Immature natural killer cell (primary cell): ENCODE data around the gene ABCC4. TPM values are rescaled to one million over a fixed set of nuclear protein-coding genes. Genes with fewer than 3 reads are reported as not detected.
A peak's percentile ranks its signal among the peaks of the same experiment; 100 is the strongest.

Experiments
- DNase-seq, 3 donors: peaks; one replicate each; pipeline ENCODE4 v3.0.0; 2022; ENCODE audit warnings: mixed read lengths in 1 of 3
- H3K27ac Mint-ChIP-seq, 6 donors: one replicate each; pipeline ENCODE4 v1.8.0; 2020; ENCODE audit warnings: mixed read lengths in 6 of 6, mild to moderate bottlenecking in 5 of 6, inconsistent platforms in 4 of 6, moderate library complexity in 3 of 6
- H3K27me3 Mint-ChIP-seq, 3 donors: one replicate each; pipeline ENCODE4 v1.8.0; 2020 to 2021; ENCODE audit warnings: low read depth in 3 of 3, mild to moderate bottlenecking in 3 of 3, mixed read lengths in 3 of 3, moderate library complexity in 3 of 3, inconsistent platforms in 1 of 3
- H3K36me3 Mint-ChIP-seq, 3 donors: one replicate each; pipeline ENCODE4 v1.8.0; 2020; ENCODE audit warnings: mixed read lengths in 3 of 3, inconsistent platforms in 2 of 3, mild to moderate bottlenecking in 2 of 3
- H3K4me1 Mint-ChIP-seq, 2 donors: one replicate each; pipeline ENCODE4 v1.8.0; 2020; ENCODE audit warnings: inconsistent platforms in 2 of 2, mild to moderate bottlenecking in 2 of 2, mixed read lengths in 2 of 2, moderate library complexity in 1 of 2
- H3K4me3 Mint-ChIP-seq, 5 donors: one replicate each; pipeline ENCODE4 v1.8.0; 2020; ENCODE audit warnings: mild to moderate bottlenecking in 5 of 5, mixed read lengths in 5 of 5, inconsistent platforms in 3 of 5, moderate library complexity in 3 of 5
- H3K9me3 Mint-ChIP-seq, 6 donors: one replicate each; pipeline ENCODE4 v1.8.0; 2020; ENCODE audit warnings: mild to moderate bottlenecking in 6 of 6, mixed read lengths in 6 of 6, inconsistent platforms in 4 of 6, moderate library complexity in 3 of 6
- polyA plus RNA-seq, 3 donors: library from polyadenylated mRNA; unstranded; fragments of 300-500 nt; fragmentation: Illumina TruSeq; gene quantifications; one replicate each; pipeline ENCODE4 v1.2.3, GENCODE V29; 2021

ABCC4 gene
- polyA plus RNA-seq, 3 donors from 2014 or later: 2.8 to 3.9 (median 3.0) TPM

- Mint-ChIP-seq H3K27me3 (no peaks in the 10 kb centered on the region), H3K27ac (peak overlapping the region in 1 of 6 donors; percentile 26), H3K4me1 (no peaks in the 10 kb centered on the region), H3K36me3 (peaks cover 3 to 21% (median 8%) of the 10 kb centered on the region in 3 donors), H3K9me3 (no peaks in the 10 kb centered on the region), H3K4me3 (no peak overlapping the region)
- no peak for DNase-seq
Observed at GRCh38 chr13:95059306-95059705, 241.9 kb downstream of the ABCC4 start.

GRCh38 chr13:95058680-95059079 lies 242.6 kb downstream of the ABCC4 start:
- no peak for DNase-seq
- peaks cover 3 to 21% (median 8%) of the 10 kb centered on the region in 3 donors for H3K36me3 Mint-ChIP-seq
- H3K4me3 Mint-ChIP-seq: no peak overlapping the region

GRCh38 chr13:95056266-95056665 lies 245.0 kb downstream of the ABCC4 start:
- peak overlapping the region in 1 of 6 donors; percentile 40 for H3K27ac Mint-ChIP-seq
- H3K36me3 Mint-ChIP-seq: peaks cover 5 to 9% (median 8%) of the 10 kb centered on the region in 3 donors
- H3K4me3 Mint-ChIP-seq: no peak overlapping the region
- no peaks in the 10 kb centered on the region for H3K4me1 Mint-ChIP-seq
- no peaks in the 10 kb centered on the region for H3K9me3 Mint-ChIP-seq
- no peak for DNase-seq
- H3K27me3 Mint-ChIP-seq: no peaks in the 10 kb centered on the region

More at GRCh38 chr13:95058680-95059079, 242.6 kb downstream of the ABCC4 start:
- Mint-ChIP-seq H3K27ac (no peak overlapping the region), H3K27me3 (no peaks in the 10 kb centered on the region), H3K4me1 (no peaks in the 10 kb centered on the region), H3K9me3 (no peaks in the 10 kb centered on the region)

GRCh38 chr13:95050800-95051615 lies 250.2 kb downstream of the ABCC4 start:
- Mint-ChIP-seq H3K4me3 (no peak overlapping the region), H3K27ac (no peak overlapping the region), H3K36me3 (peaks cover 9 to 24% (median 10%) of the 10 kb centered on the region in 3 donors), H3K27me3 (no peaks in the 10 kb centered on the region), H3K4me1 (no peaks in the 10 kb centered on the region), H3K9me3 (no peaks in the 10 kb centered on the region)
- no peak for DNase-seq

- Mint-ChIP-seq H3K4me1 (no peaks in the 10 kb centered on the region), H3K4me3 (no peak overlapping the region), H3K27ac (no peak overlapping the region), H3K36me3 (peaks cover 7 to 30% (median 14%) of the 10 kb centered on the region in 3 donors), H3K9me3 (no peaks in the 10 kb centered on the region), H3K27me3 (no peaks in the 10 kb centered on the region)
- DNase-seq: no peak
Observed at GRCh38 chr13:95049772-95050171, 251.5 kb downstream of the ABCC4 start.

- no peak for DNase-seq
- Mint-ChIP-seq H3K4me1 (no peaks in the 10 kb centered on the region), H3K4me3 (no peak overlapping the region), H3K9me3 (no peaks in the 10 kb centered on the region), H3K27ac (no peak overlapping the region), H3K27me3 (no peaks in the 10 kb centered on the region), H3K36me3 (peaks cover 24 to 49% (median 34%) of the 10 kb centered on the region in 3 donors)
Observed at GRCh38 chr13:95044452-95045205, 256.6 kb downstream of the ABCC4 start.

GRCh38 chr13:95039415-95039814 lies 261.8 kb downstream of the ABCC4 start:
- Mint-ChIP-seq H3K4me1 (no peaks in the 10 kb centered on the region), H3K27me3 (no peaks in the 10 kb centered on the region), H3K4me3 (no peak overlapping the region), H3K27ac (no peak overlapping the region), H3K9me3 (no peaks in the 10 kb centered on the region), H3K36me3 (peaks cover 39 to 49% (median 46%) of the 10 kb centered on the region in 3 donors)
- no peak for DNase-seq

GRCh38 chr13:95038949-95039348 lies 262.3 kb downstream of the ABCC4 start:
- no peak for DNase-seq

GRCh38 chr13:95035311-95036109 lies 265.7 kb downstream of the ABCC4 start:
- peaks cover 25 to 31% (median 26%) of the 10 kb centered on the region in 3 donors for H3K36me3 Mint-ChIP-seq
- DNase-seq: no peak
- no peaks in the 10 kb centered on the region for H3K4me1 Mint-ChIP-seq
- no peaks in the 10 kb centered on the region for H3K27me3 Mint-ChIP-seq
- H3K27ac Mint-ChIP-seq: no peak overlapping the region
- H3K9me3 Mint-ChIP-seq: peaks cover 0 to 2% (median 0%) of the 10 kb centered on the region in 6 donors
- H3K4me3 Mint-ChIP-seq: no peak overlapping the region

More at GRCh38 chr13:95038949-95039348, 262.3 kb downstream of the ABCC4 start:
- no peak overlapping the region for H3K27ac Mint-ChIP-seq
- H3K4me1 Mint-ChIP-seq: no peaks in the 10 kb centered on the region
- peaks cover 44 to 52% (median 48%) of the 10 kb centered on the region in 3 donors for H3K36me3 Mint-ChIP-seq
- H3K27me3 Mint-ChIP-seq: no peaks in the 10 kb centered on the region
- H3K4me3 Mint-ChIP-seq: no peak overlapping the region
- H3K9me3 Mint-ChIP-seq: no peaks in the 10 kb centered on the region

- H3K4me1 Mint-ChIP-seq: no peaks in the 10 kb centered on the region
- no peak for DNase-seq
- no peak overlapping the region for H3K27ac Mint-ChIP-seq
- peaks cover 19 to 28% (median 23%) of the 10 kb centered on the region in 3 donors for H3K36me3 Mint-ChIP-seq
- peaks cover 0 to 2% (median 0%) of the 10 kb centered on the region in 6 donors for H3K9me3 Mint-ChIP-seq
- no peaks in the 10 kb centered on the region for H3K27me3 Mint-ChIP-seq
- no peak overlapping the region for H3K4me3 Mint-ChIP-seq
Observed at GRCh38 chr13:95033890-95034289, 267.4 kb downstream of the ABCC4 start.

GRCh38 chr13:95032121-95032520 lies 269.1 kb downstream of the ABCC4 start:
- H3K9me3 Mint-ChIP-seq: peaks cover 0 to 2% (median 0%) of the 10 kb centered on the region in 6 donors
- no peak overlapping the region for H3K27ac Mint-ChIP-seq
- H3K36me3 Mint-ChIP-seq: peaks cover 15 to 22% (median 21%) of the 10 kb centered on the region in 3 donors
- H3K27me3 Mint-ChIP-seq: no peaks in the 10 kb centered on the region
- no peak overlapping the region for H3K4me3 Mint-ChIP-seq
- no peaks in the 10 kb centered on the region for H3K4me1 Mint-ChIP-seq
- DNase-seq: no peak

- no peak for DNase-seq
- no peak overlapping the region for H3K4me3 Mint-ChIP-seq
- peaks cover 14 to 21% (median 20%) of the 10 kb centered on the region in 3 donors for H3K36me3 Mint-ChIP-seq
- H3K9me3 Mint-ChIP-seq: peaks cover 0 to 2% (median 0%) of the 10 kb centered on the region in 6 donors
- H3K4me1 Mint-ChIP-seq: no peaks in the 10 kb centered on the region
- H3K27ac Mint-ChIP-seq: no peak overlapping the region
- H3K27me3 Mint-ChIP-seq: peaks cover 0 to 4% (median 0%) of the 10 kb centered on the region in 3 donors
Observed at GRCh38 chr13:95030821-95031343, 270.4 kb downstream of the ABCC4 start.

- Mint-ChIP-seq H3K4me3 (no peak overlapping the region), H3K4me1 (no peaks in the 10 kb centered on the region), H3K36me3 (peaks cover 8 to 19% (median 11%) of the 10 kb centered on the region in 3 donors), H3K27ac (no peak overlapping the region), H3K27me3 (peaks cover 0 to 4% (median 0%) of the 10 kb centered on the region in 3 donors), H3K9me3 (no peaks in the 10 kb centered on the region)
- DNase-seq: no peak
Observed at GRCh38 chr13:95027638-95028037, 273.6 kb downstream of the ABCC4 start.
